NCI-H226 (cell line): Measurements from ENCODE around the gene RAB44.

ENCODE experiments used
- DNase-seq: peaks from one replicate; pipeline ENCODE4 v3.0.0-alpha.2; 2015

RAB44 gene

GRCh38 chr6:36780442-36781177, 83.0 kb downstream of the RAB44 start:
- no peak for DNase-seq

DNA sequence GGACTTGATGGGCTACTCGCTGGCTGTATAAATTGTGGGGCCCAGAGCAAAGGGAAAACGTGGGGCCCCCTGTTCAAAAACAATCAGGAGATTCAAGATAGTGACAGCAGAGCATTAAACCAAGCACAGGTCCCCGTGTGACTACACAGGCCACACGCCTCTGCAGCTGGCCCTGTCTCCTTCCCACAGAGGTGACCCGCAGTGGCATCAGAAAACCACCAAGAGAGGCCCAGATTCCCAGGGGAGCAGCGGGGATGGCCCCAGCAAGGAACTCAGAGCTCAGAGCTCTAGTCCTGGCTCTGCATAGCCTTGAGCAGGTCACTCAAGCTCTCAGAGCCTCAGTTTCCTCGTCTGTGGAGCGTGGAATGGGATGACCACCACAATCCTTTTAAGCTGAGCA, 84.0 kb downstream of the RAB44 start:
- DNase-seq: no peak
